Measurements from ENCODE around the gene TDRD9.
A peak's percentile ranks its signal among the peaks of the same experiment; 100 is the strongest.

Gene TDRD9

GRCh38 chr14:104037903-104038302 lies 109.6 kb downstream of the TDRD9 start:
- DNase-seq, result no peak

- DNase-seq, result no peak
Observed at GRCh38 chr14:104039214-104039613, 111.0 kb downstream of the TDRD9 start.

GRCh38 chr14:104040539-104040938 lies 112.3 kb downstream of the TDRD9 start:
- DNase-seq, result no peak

GRCh38 chr14:104041430-104042104 lies 113.3 kb downstream of the TDRD9 start:
- DNase-seq, result no peak

- DNase-seq, result no peak
Observed at GRCh38 chr14:104044016-104044415, 115.8 kb downstream of the TDRD9 start.

GRCh38 chr14:104047761-104048160 lies 119.5 kb downstream of the TDRD9 start:
- no peak for DNase-seq

- no peak for DNase-seq
Observed at GRCh38 chr14:104048758-104049507, 120.7 kb downstream of the TDRD9 start.

GRCh38 chr14:104049576-104050240 lies 121.5 kb downstream of the TDRD9 start:
- DNase-seq, result no peak

GRCh38 chr14:104051092-104051813 lies 123.0 kb downstream of the TDRD9 start:
- no peak for DNase-seq

- no peak for DNase-seq
Observed at GRCh38 chr14:104054222-104054905, 126.1 kb downstream of the TDRD9 start.

- no peak for DNase-seq
Observed at GRCh38 chr14:104062281-104062680, 134.0 kb downstream of the TDRD9 start.

GRCh38 chr14:104064003-104064402 lies 135.7 kb downstream of the TDRD9 start:
- no peak for DNase-seq

- DNase-seq, result no peak
Observed at GRCh38 chr14:104066279-104066678, 138.0 kb downstream of the TDRD9 start.

- DNase-seq, result no peak
Observed at GRCh38 chr14:104066719-104067295, 138.6 kb downstream of the TDRD9 start.

- no peak for DNase-seq
Observed at GRCh38 chr14:104069541-104069940, 141.3 kb downstream of the TDRD9 start.

GRCh38 chr14:104072586-104072985 lies 144.3 kb downstream of the TDRD9 start:
- DNase-seq, result no peak

GRCh38 chr14:104073764-104074163 lies 145.5 kb downstream of the TDRD9 start:
- no peak for DNase-seq

GRCh38 chr14:104075530-104076151 lies 147.4 kb downstream of the TDRD9 start:
- no peak for DNase-seq

- DNase-seq, result no peak
Observed at GRCh38 chr14:104076743-104077142, 148.5 kb downstream of the TDRD9 start.

- DNase-seq, result peak; percentile 91
Observed at GRCh38 chr14:104078031-104078455, 149.8 kb downstream of the TDRD9 start.

GRCh38 chr14:104080376-104081260 lies 152.4 kb downstream of the TDRD9 start:
- DNase-seq, result no peak
